GM12874 (cell line): ENCODE data around the gene TM4SF18.

Experiments
- TF ChIP-seq, protein P1 (sequence below): IDR thresholded peaks from 2 replicates; pipeline ENCODE4 v1.5.1; 2011; ENCODE audit warnings: low read depth, mild to moderate bottlenecking, control low read depth, low read length, moderate library complexity; ENCODE audit not compliant: insufficient read depth

TM4SF18 gene

DNA sequence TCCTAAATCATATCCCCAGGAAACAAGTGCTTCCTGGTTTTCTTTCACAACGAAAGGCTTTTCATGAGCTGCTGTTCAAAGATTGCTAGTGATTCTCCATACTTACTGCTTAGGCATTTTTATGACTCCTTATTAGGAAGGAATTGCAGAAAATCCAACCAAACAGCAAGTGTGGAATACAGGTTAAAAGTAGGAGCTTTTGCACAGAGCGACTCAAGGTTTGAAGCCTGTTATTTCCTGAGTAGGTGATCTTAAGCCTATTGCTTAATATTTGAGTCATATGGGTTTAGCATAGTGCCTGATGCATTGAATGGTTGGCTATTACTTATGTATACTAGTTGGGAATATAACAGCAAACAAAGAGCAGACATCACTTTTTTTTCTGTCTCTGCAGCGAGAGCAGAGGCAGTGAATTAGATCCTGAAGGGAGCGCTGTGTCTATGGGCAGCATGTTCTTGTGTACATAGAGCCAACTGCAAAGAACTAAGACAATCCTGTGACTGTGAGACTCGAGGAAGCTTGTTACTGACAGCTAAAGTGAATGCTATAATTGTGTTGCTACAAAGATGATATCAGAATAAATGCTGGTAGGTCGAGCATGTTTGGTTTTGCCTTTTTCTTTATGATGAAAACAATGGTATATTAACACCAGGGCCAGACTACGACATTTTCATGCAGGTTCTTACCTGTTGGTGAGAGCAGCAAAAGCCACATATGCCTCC lies 37.7 kb upstream of the TM4SF18 start:
- TF ChIP-seq, protein P1, sequence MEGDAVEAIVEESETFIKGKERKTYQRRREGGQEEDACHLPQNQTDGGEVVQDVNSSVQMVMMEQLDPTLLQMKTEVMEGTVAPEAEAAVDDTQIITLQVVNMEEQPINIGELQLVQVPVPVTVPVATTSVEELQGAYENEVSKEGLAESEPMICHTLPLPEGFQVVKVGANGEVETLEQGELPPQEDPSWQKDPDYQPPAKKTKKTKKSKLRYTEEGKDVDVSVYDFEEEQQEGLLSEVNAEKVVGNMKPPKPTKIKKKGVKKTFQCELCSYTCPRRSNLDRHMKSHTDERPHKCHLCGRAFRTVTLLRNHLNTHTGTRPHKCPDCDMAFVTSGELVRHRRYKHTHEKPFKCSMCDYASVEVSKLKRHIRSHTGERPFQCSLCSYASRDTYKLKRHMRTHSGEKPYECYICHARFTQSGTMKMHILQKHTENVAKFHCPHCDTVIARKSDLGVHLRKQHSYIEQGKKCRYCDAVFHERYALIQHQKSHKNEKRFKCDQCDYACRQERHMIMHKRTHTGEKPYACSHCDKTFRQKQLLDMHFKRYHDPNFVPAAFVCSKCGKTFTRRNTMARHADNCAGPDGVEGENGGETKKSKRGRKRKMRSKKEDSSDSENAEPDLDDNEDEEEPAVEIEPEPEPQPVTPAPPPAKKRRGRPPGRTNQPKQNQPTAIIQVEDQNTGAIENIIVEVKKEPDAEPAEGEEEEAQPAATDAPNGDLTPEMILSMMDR = no peak

DNA sequence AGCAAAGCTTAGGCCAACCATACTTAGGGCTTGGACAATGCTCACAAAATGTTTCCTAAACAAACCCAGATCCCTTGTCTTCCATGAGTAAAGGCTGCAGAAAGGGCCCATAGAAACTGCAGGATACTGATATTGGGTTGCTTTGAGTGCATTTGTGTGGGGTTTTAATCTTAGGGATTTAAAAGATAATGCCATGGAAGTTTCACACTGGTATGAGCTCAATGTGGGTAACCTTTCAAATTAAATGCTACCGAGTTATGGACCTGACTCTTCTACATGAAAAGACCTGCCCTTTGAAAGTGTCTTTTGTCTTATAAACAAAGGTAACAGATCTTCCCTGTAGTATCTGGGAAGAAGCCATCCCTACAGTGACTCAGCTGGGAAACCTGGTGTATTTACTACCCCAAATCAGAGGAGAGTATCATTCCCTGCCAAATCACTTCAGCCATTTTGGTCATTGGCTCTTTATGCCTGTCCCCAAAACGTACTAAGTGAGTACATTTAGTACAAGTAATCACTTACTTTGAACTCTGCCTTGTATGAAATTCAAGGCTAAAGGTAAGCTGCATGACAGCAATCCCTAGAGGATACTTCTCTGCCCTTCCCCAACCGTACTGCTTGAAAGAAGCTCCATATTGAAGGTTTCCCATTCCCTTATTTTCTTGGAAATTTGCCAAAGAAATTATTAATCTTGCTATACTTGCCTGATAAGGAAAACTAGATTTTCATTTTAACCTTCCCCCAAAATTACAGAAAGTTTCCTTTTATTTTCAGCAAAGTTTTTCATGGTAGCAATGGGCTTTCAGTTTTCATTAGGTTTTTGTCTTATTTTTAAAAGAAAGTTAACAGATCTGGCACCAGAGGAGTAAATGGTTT lies 36.8 kb upstream of the TM4SF18 start:
- TF ChIP-seq, protein P1 = no peak

- TF ChIP-seq, protein P1 = no peak
These were observed 35.5 kb upstream of the TM4SF18 start for GRCh38 chr3:149368674-149369497.

DNA sequence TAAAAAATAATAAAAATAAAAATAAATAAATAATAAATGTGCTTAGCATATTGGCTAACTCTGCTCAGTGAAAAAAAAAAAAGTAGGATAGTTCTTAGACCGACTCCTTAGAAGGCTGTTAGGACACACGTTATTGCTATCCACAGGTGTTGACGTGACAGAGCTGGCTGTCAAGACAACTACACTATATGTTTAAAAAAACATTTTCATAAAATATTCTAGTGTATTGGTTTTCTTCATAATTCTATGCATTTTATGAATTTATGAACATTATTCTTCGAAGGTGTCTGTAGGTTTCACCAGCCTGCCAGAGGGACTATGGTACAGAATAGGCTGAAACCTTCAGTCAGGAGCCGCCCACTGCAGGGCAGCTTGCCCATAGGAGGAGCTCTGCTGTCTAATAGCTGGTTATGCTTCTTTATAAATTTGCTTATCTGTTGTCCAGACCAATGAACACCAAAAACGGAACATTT lies 34.8 kb upstream of the TM4SF18 start:
- TF ChIP-seq, protein P1 = no peak

GRCh38 chr3:149366941-149367840 lies 33.8 kb upstream of the TM4SF18 start:
- TF ChIP-seq, protein P1 = no peak

GRCh38 chr3:149366031-149366430 lies 32.6 kb upstream of the TM4SF18 start:
- TF ChIP-seq, protein P1 = no peak
